ENCODE measurements around the gene ATE1.
"Not testable (repeated sequence)": the region's sequence is repeated elsewhere in the genome, so short reads cannot be mapped to it uniquely, and the experiment has no call there.

The ATE1 gene

DNA sequence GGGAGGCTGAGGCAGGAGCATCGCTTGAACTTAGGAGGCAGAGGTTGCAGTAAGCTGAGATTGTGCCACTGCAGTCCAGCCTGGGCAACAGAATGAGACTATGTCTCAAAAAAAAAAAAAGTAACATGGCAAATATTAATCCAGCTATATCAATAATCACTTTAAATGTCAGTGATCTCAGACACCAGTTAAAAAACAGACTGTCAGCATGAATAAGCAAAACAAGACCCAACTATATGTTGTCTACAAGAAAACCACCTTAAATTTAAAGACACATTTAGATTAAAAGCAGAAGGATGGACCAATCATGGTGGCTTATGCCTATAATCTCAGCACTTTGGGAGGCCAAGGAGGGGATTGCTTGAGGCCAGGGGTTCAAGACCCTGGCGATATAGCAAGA, 8.5 kb upstream of the ATE1 start:
- Histone ChIP-seq H3K27ac (no peak overlapping the region), H3K4me1 (ENCODE audit: control insufficient read depth in 1 of 2, insufficient read depth in 1 of 2, low read depth in 1 of 2, low read length in 1 of 2) (peaks cover 8 to 11% of the 10 kb centered on the region in 2 experiments), H3K9me3 (no peaks in the 10 kb centered on the region), H3K4me3 (ENCODE audit: low read depth in 1 of 2, low read length in 1 of 2) (no peak overlapping the region), H3K27me3 (no peaks in the 10 kb centered on the region), H3K36me3 (no peaks in the 10 kb centered on the region)
- TF ChIP-seq, protein P1, sequence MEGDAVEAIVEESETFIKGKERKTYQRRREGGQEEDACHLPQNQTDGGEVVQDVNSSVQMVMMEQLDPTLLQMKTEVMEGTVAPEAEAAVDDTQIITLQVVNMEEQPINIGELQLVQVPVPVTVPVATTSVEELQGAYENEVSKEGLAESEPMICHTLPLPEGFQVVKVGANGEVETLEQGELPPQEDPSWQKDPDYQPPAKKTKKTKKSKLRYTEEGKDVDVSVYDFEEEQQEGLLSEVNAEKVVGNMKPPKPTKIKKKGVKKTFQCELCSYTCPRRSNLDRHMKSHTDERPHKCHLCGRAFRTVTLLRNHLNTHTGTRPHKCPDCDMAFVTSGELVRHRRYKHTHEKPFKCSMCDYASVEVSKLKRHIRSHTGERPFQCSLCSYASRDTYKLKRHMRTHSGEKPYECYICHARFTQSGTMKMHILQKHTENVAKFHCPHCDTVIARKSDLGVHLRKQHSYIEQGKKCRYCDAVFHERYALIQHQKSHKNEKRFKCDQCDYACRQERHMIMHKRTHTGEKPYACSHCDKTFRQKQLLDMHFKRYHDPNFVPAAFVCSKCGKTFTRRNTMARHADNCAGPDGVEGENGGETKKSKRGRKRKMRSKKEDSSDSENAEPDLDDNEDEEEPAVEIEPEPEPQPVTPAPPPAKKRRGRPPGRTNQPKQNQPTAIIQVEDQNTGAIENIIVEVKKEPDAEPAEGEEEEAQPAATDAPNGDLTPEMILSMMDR (IDR thresholded peaks at IDR 0.05): no peak

DNA sequence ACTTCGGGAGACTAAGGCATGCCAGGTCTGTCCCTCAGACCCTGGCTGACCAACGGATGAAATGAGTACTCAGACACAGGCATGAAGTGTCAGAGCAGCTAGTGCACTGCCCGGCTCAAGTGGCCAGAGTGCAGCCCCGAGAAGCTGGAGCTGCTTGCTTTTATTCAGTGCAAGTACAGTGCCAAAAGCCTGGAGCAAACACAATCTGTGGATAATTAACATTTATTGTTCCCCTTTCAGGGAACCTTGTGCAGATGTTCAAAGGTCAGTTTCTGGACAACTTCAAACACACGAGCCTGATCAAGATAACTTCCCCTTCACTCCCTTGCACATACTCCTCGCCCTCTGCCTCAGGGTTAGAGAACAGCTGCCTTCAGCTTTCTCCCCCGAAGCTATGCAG, 7.9 kb upstream of the ATE1 start:
- TF ChIP-seq, protein P1 (IDR thresholded peaks at IDR 0.05): no peak
- Histone ChIP-seq H3K4me1 (ENCODE audit: control insufficient read depth in 1 of 2, insufficient read depth in 1 of 2, low read depth in 1 of 2, low read length in 1 of 2) (peaks cover 6 to 7% of the 10 kb centered on the region in 2 experiments), H3K4me3 (ENCODE audit: low read depth in 1 of 2, low read length in 1 of 2) (no peak overlapping the region), H3K27ac (peak overlapping the region; percentile 35), H3K9me3 (no peaks in the 10 kb centered on the region), H3K27me3 (no peaks in the 10 kb centered on the region), H3K36me3 (no peaks in the 10 kb centered on the region)

DNA sequence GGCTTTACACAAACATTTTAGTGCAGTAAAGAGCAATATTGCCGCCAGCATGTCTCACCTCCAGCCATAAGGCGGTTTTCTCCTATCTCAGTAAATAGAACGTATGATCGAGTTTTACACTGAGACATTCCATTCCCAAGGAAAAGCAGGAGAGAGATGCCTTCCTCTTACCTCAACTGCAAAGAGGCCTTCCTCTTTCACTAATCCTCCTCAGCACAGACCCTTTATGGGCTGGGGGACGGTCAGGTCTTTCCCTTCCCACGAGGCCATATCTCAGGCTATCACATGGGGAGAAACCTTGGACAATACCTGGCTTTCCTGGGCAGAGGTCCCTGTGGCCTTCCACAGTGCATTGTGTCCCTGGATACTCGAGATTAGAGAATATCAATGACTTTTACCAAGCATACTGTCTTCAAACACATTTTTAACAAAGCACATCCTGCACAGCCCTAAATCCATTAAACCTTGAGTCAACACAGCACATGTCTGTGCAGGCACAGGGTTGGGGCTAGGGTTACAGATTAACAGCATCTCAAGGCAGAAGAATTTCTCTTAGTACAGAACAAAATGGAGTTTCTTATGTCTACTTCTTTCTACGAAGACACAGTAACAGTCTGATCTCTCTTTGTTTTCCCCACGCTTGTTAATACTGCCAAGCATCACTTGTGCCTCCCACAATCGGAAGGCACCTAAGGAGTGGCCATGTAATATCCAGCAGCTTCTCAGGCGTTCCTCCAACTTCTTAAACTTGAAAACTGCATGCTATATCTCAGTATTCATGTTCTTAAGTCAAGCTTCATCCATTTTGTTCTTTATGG, 2.6 kb upstream of the ATE1 start:
- not testable (repeated sequence) for H3K36me3 ChIP-seq; H3K9me3 ChIP-seq; H3K27ac ChIP-seq; H3K4me3 ChIP-seq (ENCODE audit: low read depth in 1 of 2, low read length in 1 of 2); H3K27me3 ChIP-seq
- H3K4me1 ChIP-seq (ENCODE audit: control insufficient read depth in 1 of 2, insufficient read depth in 1 of 2, low read depth in 1 of 2, low read length in 1 of 2): peaks cover 26 to 27% of the 10 kb centered on the region in 2 experiments

DNA sequence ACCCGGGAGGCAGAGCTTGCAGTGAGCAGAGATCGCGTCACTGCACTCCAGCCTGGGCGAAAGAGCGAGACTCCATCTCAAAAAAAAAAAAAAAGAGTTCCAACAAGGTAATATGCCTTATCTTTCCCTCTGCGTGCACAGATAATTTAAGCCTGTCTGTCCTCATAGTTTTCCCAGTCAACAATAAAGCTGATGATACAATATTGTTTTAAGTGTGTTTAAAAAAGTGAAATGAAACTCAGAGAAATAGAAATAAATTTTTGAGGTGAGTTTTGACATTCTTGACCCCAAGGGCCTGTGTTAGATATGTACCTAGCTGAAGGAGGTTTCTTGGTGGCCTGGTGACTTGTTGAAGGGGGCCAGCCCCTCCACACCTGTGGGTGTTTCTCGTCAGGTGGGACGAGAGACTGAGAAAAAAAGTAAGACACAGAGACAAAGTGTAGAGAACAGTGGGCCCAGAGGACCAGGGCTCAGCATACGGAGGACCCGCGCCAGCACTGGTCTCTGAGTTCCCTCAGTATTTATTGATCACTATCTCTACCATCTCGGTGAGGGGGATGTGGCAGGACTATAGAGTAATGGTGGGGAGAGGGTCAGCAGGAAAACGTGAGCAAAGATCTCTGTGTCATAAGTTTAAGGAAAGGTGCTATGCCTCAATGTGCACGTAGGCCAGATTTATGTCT, 1.9 kb upstream of the ATE1 start:
- H3K4me1 ChIP-seq (ENCODE audit: control insufficient read depth in 1 of 2, insufficient read depth in 1 of 2, low read depth in 1 of 2, low read length in 1 of 2): peaks cover 27 to 28% of the 10 kb centered on the region in 2 experiments
- not testable (repeated sequence) for H3K27me3 ChIP-seq; H3K9me3 ChIP-seq; H3K36me3 ChIP-seq; H3K4me3 ChIP-seq (ENCODE audit: low read depth in 1 of 2, low read length in 1 of 2); H3K27ac ChIP-seq

DNA sequence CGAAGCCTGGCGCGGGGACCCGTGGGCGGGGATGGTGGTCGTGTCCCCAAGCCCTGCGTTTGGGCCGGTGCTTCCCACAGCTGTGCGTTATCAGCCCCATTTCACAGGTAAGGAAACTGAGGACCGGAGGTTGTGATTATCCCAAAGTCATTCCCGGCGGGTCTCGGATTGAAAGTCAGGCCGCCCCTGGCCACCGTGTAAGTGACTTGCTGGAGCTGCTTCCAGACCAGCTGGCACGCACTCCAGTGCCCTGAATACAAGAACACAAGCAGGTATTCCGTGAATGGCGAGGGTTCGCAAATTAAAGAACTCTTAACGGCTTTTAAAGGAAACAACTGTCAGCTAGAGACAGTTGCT, 675 bp upstream of the ATE1 start:
- Histone ChIP-seq H3K4me3 (ENCODE audit: low read depth in 1 of 2, low read length in 1 of 2) (peak overlapping the region; percentile 98), H3K4me1 (ENCODE audit: control insufficient read depth in 1 of 2, insufficient read depth in 1 of 2, low read depth in 1 of 2, low read length in 1 of 2) (peaks cover 27 to 28% of the 10 kb centered on the region in 2 experiments), H3K27ac (peak overlapping the region; percentile 90), H3K27me3 (no peaks in the 10 kb centered on the region), H3K9me3 (no peaks in the 10 kb centered on the region), H3K36me3 (no peaks in the 10 kb centered on the region)
- TF ChIP-seq, protein P1 (IDR thresholded peaks at IDR 0.05): no peak

DNA sequence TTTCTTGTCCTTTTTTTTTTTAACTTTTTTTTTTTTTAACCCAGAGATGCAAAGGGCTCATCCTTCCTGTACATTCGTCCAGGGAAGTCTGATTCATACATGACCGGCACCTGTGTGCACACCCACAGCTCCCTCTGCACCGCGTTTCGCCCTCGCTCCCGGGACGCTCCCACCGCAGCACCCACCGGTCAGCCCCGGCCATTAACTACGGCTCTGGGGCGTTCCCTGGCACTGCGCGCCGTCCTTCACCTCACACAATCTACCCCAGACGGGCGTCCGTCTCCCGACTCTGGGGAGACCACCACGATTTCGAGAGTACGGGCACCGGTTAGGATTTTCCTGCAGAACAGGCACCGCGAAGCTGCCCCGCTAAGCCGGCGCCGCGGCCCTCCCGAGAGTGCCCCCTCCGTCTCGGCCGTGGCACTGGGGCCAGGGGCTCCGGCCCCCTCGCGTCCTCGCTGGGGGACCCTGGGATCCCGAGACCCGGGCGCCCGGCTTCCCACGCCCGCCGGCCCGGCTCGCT, 452 bp downstream of the ATE1 start:
- Histone ChIP-seq H3K9me3 (no peaks in the 10 kb centered on the region), H3K4me3 (ENCODE audit: low read depth in 1 of 2, low read length in 1 of 2) (peak overlapping the region; percentile 98), H3K36me3 (peaks cover 8% of the 10 kb centered on the region), H3K27ac (peak overlapping the region; percentile 90), H3K4me1 (ENCODE audit: control insufficient read depth in 1 of 2, insufficient read depth in 1 of 2, low read depth in 1 of 2, low read length in 1 of 2) (peaks cover 27 to 28% of the 10 kb centered on the region in 2 experiments), H3K27me3 (no peaks in the 10 kb centered on the region)
- TF ChIP-seq, protein P1 (IDR thresholded peaks at IDR 0.05): no peak
